Fibroblast of villous mesenchyme (primary cell): ENCODE results near the gene CAMK2G. TPM values are rescaled to one million over a fixed set of nuclear protein-coding genes. Genes with fewer than 3 reads are reported as not detected.
A peak's percentile ranks its signal among the peaks of the same experiment; 100 is the strongest.

Source experiments
- DNase-seq: peaks from one replicate; pipeline ENCODE4 v3.0.0-alpha.2; 2010; ENCODE audit warnings: low read depth
- H3K4me3 ChIP-seq: 2 replicates; pipeline ENCODE4 v1.5.1; 2011; ENCODE audit warnings: low read depth, mild to moderate bottlenecking, low read length
- total RNA-seq: library from RNA; depleted of rRNA; stranded (reverse); fragments of >200 nt; gene quantifications from 2 replicates; pipeline ENCODE4 v1.2.3, GENCODE V29; 2012
- TF ChIP-seq, protein P1 (sequence below): IDR thresholded peaks from 2 replicates; pipeline ENCODE4 v1.5.1; 2012; ENCODE audit warnings: low read depth, mild to moderate bottlenecking, low read length; ENCODE audit not compliant: insufficient read depth

Gene CAMK2G
- total RNA-seq, 1 donor = 36.7 TPM

DNA sequence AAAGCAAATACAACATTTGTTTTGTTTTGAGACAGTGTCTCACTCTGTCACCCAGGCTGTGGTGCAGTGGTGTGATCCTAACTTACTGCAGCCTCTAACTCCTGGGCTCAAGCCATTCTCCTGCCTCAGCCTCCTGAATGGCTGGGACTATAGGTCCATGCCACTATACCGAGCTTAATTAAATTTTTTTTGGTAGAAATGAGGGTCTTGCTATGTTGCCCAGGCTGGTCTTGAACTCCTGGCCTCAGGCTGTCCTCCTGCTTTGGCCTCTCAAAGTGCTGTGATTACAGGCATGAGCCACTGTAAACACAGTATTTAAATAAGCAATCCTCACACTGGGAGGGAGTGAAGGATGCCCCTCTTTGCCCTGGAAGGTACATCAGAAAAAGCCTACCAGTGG lies 4.0 kb upstream of the CAMK2G start:
- TF ChIP-seq, protein P1, sequence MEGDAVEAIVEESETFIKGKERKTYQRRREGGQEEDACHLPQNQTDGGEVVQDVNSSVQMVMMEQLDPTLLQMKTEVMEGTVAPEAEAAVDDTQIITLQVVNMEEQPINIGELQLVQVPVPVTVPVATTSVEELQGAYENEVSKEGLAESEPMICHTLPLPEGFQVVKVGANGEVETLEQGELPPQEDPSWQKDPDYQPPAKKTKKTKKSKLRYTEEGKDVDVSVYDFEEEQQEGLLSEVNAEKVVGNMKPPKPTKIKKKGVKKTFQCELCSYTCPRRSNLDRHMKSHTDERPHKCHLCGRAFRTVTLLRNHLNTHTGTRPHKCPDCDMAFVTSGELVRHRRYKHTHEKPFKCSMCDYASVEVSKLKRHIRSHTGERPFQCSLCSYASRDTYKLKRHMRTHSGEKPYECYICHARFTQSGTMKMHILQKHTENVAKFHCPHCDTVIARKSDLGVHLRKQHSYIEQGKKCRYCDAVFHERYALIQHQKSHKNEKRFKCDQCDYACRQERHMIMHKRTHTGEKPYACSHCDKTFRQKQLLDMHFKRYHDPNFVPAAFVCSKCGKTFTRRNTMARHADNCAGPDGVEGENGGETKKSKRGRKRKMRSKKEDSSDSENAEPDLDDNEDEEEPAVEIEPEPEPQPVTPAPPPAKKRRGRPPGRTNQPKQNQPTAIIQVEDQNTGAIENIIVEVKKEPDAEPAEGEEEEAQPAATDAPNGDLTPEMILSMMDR = no peak
- DNase-seq = no peak
- H3K4me3 ChIP-seq = no peak overlapping the region

- no peak for DNase-seq
- H3K4me3 ChIP-seq = no peak overlapping the region
- TF ChIP-seq, protein P1 = no peak
These were observed 3.3 kb upstream of the CAMK2G start for GRCh38 chr10:73877533-73878160.

- no peak for DNase-seq
- TF ChIP-seq, protein P1 = no peak
- H3K4me3 ChIP-seq = no peak overlapping the region
These were observed 2.6 kb upstream of the CAMK2G start for GRCh38 chr10:73876971-73877370.

DNA sequence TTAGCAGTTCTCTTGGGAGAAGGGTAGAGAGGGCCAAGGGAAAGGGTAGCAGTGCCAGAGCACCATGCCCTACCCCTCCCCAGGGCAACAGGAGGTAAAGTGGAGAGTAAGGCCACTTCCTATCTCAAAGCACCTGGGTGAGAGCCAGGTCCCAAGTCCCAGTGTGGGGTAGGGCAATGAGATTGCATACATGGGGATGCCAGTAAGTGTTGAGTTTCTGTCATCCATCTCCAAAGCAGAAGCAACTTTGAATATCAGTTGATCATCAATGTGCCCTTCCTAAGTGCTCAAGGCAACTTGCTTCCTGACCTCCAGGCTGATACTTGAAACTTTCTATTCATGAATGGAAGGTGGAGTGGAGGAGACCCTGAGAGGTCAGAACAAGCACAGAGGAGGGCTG lies 2.2 kb upstream of the CAMK2G start:
- DNase-seq = no peak
- TF ChIP-seq, protein P1 = no peak

DNA sequence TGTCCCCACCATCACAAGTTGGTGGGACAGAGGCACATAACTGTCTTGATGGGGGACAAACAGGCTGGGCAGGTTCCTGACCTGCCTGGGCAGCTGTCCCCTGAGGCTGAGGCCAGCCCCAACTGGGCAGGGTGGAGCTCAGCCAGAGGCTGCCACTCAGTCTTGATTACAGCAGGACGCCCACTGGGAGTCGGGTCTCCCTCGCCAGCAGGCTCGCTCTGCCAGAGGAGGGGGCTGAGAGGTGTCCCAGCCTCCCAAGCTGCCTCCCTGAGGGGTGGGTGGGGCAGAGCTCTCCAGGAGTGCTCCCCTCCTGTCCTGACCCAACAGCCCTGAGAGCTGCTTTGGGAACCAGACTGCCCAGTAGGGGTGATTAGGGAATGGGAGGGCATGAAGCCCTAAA lies 1.8 kb upstream of the CAMK2G start:
- H3K4me3 ChIP-seq = no peak overlapping the region
- no peak for DNase-seq
- TF ChIP-seq, protein P1 = no peak

More for the DNA sequence above, 2.2 kb upstream of the CAMK2G start:
- no peak overlapping the region for H3K4me3 ChIP-seq

DNA sequence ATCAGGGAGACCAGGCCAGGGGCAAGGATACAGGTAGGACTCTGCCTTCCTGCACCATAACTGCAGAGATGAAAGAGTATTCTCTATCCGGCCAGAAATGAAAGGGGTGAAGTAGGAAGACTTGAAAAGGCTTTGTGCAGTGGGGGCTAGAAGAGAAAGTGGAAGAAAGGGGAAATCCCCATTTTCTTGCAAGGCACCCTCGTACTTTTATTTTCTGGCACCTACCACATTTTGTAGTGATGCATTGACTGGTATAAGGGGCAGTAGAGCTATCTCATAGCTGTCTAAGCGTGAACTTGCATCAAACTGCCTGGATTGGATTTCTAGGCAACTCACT lies 752 bp upstream of the CAMK2G start:
- TF ChIP-seq, protein P1 = no peak
- no peak for DNase-seq
- peak overlapping the region; percentile 64 for H3K4me3 ChIP-seq

DNA sequence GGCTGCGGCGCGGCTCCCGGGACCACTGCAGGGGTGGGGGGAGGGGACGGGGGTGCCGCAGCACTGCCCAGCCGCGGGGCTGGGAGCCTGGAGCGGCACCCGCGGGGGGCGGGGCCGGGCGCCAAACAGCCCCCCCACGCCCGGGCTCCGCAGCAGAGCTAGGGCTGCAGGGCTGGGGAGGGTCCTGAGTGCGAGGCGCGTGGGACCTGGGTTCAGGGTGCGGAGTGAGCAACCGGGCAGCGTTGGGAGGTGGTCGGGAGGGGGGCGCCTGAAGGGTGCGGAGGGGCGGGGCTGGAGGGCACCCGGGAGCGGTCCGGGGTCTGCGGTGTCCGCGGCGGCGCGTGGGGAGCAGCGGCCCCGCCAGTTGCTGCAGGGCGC lies 528 bp downstream of the CAMK2G start:
- TF ChIP-seq, protein P1 = no peak
- no peak for DNase-seq

More for the DNA sequence above, 528 bp downstream of the CAMK2G start:
- peak overlapping the region; percentile 73 for H3K4me3 ChIP-seq
